ENCODE results near the gene SASH1. TPM values are rescaled to one million over a fixed set of nuclear protein-coding genes. Genes with fewer than 3 reads are reported as not detected.

SASH1 gene
- total and polyA plus RNA-seq, 2 donors (not counting 3 experiments of a cell fraction or from before 2014, with no cell fraction given): 18.5 to 103 TPM

- Histone ChIP-seq H3K27me3 (ENCODE audit: control insufficient read depth in 2 of 2, insufficient read depth in 2 of 2, low read length in 2 of 2) (no peaks in the 10 kb centered on the region), H3K4me3 (replicated peaks in 1 of 3; ENCODE audit: insufficient read depth in 1 of 3, low read depth in 1 of 3, low read length in 3 of 3) (no peak overlapping the region), H3K4me1 (ENCODE audit: control insufficient read depth, extremely low read depth, insufficient read depth, low read length) (peaks cover 69% of the 10 kb centered on the region), H3K9ac (replicated peaks; ENCODE audit: extremely low read depth, insufficient read depth, low read length) (no peak overlapping the region), H3K79me2 (ENCODE audit: control insufficient read depth, insufficient read depth, low read length) (peaks cover 92% of the 10 kb centered on the region), H3K9me1 (replicated peaks; ENCODE audit: control insufficient read depth, extremely low read depth, insufficient read depth, low read length) (no peaks in the 10 kb centered on the region), H3K36me3 (ENCODE audit: control insufficient read depth in 2 of 2, extremely low read depth in 1 of 2, insufficient read depth in 2 of 2, low read length in 2 of 2) (no peaks in the 10 kb centered on the region), H4K20me1 (replicated peaks; ENCODE audit: control insufficient read depth, extremely low read depth, insufficient read depth, low read length) (no peaks in the 10 kb centered on the region), H2AFZ (ENCODE audit: low read depth, low read length) (no peak overlapping the region), H3K4me2 (ENCODE audit: insufficient read depth, low read length) (no peak overlapping the region), H3K9me3 (replicated peaks; ENCODE audit: control insufficient read depth, insufficient read depth, low read length) (no peaks in the 10 kb centered on the region), H3K27ac (ENCODE audit: insufficient read depth, low read depth, low read length) (no peak overlapping the region)
- ChIA-PET POLR2A (no interaction called here), CTCF (interaction anchor here (1.1 kb wide), 1 partner anchor 37 kb away, joined by 4 read pairs; no protein-coding TSS in a partner anchor)
- FAIRE-seq (no peak), DNase-seq (ENCODE audit: low read depth, low spot score) (no peak)
- dilution Hi-C loops (cut with MboI; ENCODE audit: extremely low pct_ligation_motif_present, low sequenced_read_pairs) (no loop called here), intact Hi-C loops (cut with micrococcal nuclease) (no loop called here)
- TF ChIP-seq EZH2 (IDR thresholded peaks at IDR 0.05; ENCODE audit: borderline replicate concordance, low read depth, low read length, severe bottlenecking) (no peak), MYC (IDR thresholded peaks at IDR 0.05; ENCODE audit: low read depth, low read length) (no peak), CTCF (IDR thresholded peaks at IDR 0.05; ENCODE audit: extremely low read depth in 1 of 2, insufficient read depth in 1 of 2, low read depth in 1 of 2, low read length in 2 of 2) (no peak), MAX (IDR thresholded peaks at IDR 0.05; ENCODE audit: insufficient read depth, insufficient read length) (no peak), GATA2 (IDR thresholded peaks at IDR 0.05; ENCODE audit: insufficient read depth, insufficient read length, low read depth, low read length) (no peak), POLR2AphosphoS5 (IDR thresholded peaks at IDR 0.05; ENCODE audit: insufficient read depth, low read depth, low read length) (no peak), POLR2A (IDR thresholded peaks at IDR 0.05; ENCODE audit: low read depth, low read length) (no peak), FOS (IDR thresholded peaks at IDR 0.05; ENCODE audit: borderline replicate concordance, insufficient read depth, low read length) (no peak), JUN (IDR thresholded peaks at IDR 0.05; ENCODE audit: borderline replicate concordance, insufficient read depth, insufficient read length, low read depth) (no peak)
- no TSS peak for BruUV-seq (replicated peaks)
Measured at GRCh38 chr6:148370176-148370575, 27.5 kb downstream of the SASH1 start.

Data from endothelial cell of umbilical vein (primary cell).